GM19035 (cell line): ENCODE data around the gene HIGD1C.
"Not testable (repeated sequence)": the region's sequence is repeated elsewhere in the genome, so short reads cannot be mapped to it uniquely, and the experiment has no call there.

Experiments
- ATAC-seq: cut with Tn5 transposase; IDR thresholded peaks from one replicate; pipeline ENCODE4 v1.9.1; 2021; ENCODE audit not compliant: unreplicated experiment

The HIGD1C gene

DNA sequence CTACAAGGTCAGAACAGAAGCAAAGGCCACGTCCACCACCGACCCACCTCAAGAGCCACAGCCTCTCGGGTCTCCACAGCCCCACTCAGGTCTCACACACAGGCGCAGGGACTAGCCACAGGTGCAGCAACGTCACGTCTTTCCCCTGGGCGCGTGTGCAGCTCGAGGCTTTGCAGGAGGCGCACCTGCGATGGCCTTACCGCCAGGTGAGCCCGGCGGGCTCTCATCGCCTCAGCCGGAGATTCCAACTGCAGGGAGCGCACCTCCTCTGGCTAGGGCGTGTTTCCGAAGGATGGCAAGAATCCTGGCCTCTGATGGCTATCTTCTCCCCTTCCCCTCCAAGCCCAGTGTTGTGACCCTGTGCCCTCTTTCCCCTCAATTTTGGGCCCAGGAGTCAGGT lies at the start of gene HIGD1C:
HIGD1C (plus strand) TSS at position 35 of the 400 bp plus-strand sequence. CDS start 1,455 bp downstream, outside the sequence.
- no peak for ATAC-seq

- ATAC-seq, result not testable (repeated sequence)
Observed at GRCh38 chr12:50908479-50908878, 43.9 kb upstream of the HIGD1C start.

GRCh38 chr12:50912361-50912760 lies 40.0 kb upstream of the HIGD1C start:
- not testable (repeated sequence) for ATAC-seq

DNA sequence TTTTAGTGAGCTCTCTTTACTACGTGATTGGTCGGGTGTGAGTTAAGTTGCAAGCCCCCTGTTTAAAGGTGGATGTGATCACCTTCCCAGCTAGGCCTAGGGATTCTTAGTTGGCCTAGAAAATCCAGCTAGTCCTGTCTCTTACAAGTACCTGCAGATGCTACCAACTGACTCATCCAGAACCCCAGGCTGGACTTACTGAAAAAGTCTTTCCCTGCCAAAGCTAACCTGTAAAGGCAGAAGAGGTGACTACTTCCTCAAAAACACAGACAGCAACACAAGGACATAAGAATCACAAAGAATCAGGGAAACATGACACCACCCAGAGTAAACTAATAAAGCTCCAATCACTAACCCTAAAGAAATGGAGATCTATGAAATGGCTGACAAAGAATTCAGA lies 39.1 kb upstream of the HIGD1C start:
- no peak for ATAC-seq

- ATAC-seq, result no peak
Observed at GRCh38 chr12:50914872-50915484, 37.4 kb upstream of the HIGD1C start.

DNA sequence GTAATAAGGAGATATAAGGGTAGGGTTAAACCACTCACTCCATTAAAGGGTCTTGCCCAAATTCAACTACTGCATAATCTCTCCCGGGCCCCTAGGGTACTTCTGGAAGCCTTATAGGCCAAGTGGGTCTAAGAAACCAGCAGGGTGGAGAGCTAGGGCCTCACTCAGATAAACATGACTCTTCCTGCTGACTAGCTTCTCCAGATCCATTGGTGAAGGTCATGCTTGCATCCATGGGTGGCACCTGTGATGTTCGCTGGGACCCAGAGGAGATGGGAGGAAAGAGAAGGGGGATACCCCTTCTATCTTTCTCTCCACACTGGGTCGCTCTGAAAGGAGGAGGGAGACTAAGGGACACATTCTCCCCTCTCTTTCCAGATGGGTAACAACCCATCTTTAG lies 36.1 kb upstream of the HIGD1C start:
- no peak for ATAC-seq

GRCh38 chr12:50918584-50919316 lies 33.6 kb upstream of the HIGD1C start:
- peak; percentile 62 for ATAC-seq

GRCh38 chr12:50922820-50923219 lies 29.5 kb upstream of the HIGD1C start:
- ATAC-seq, result no peak

GRCh38 chr12:50923361-50924130 lies 28.8 kb upstream of the HIGD1C start:
- ATAC-seq, result no peak

GRCh38 chr12:50924131-50924438 lies 28.3 kb upstream of the HIGD1C start:
- no peak for ATAC-seq

- ATAC-seq, result peak; percentile 88
Observed at GRCh38 chr12:50924439-50925341, 27.7 kb upstream of the HIGD1C start.

GRCh38 chr12:50925342-50925651 lies 27.0 kb upstream of the HIGD1C start:
- no peak for ATAC-seq

- no peak for ATAC-seq
Observed at GRCh38 chr12:50925920-50926319, 26.4 kb upstream of the HIGD1C start.

DNA sequence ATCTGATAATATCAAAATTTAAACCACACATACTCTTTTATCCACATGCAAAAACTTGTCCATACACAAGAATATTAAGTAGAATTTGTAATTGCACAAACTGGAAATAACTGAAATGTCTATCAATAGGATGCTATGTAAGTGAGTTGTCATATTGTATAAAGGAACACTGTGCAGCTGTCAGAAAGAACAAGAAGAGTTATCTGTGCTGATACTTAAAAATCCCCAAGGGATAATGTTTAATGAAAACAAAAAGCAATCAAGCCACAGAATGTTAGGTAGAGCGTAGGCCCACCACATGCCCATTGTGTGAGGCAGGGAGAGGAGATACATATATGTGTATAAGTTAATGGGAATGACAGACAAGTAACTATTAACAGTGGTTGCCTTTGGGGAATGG lies 25.9 kb upstream of the HIGD1C start:
- ATAC-seq, result no peak

GRCh38 chr12:50926932-50927331 lies 25.4 kb upstream of the HIGD1C start:
- ATAC-seq, result not testable (repeated sequence)

GRCh38 chr12:50927356-50927755 lies 25.0 kb upstream of the HIGD1C start:
- ATAC-seq, result no peak

DNA sequence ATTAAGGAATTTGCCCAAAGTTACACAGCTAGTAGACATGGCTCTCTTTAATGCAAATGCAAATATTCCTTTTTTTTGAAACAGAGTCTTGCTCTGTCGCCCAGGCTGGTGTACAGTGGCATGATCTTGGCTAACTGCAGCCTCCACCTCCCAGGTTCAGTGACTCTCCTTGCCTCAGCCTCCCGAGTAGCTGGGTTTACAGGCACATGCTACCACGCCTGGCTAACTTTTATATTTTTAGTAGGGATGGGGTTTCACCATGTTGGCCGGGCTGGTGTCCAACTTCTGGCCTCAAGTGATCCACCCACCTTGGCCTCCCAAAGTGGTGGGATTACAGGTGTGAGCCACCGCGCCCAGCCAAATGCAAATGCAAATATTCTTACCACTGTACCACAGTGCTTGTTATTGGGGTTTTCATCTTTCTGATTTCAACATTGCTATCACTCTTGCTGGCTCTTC lies 24.5 kb upstream of the HIGD1C start:
- ATAC-seq, result no peak

GRCh38 chr12:50928392-50928791 lies 24.0 kb upstream of the HIGD1C start:
- ATAC-seq, result no peak

GRCh38 chr12:50929831-50930230 lies 22.5 kb upstream of the HIGD1C start:
- no peak for ATAC-seq

- ATAC-seq, result not testable (repeated sequence)
Observed at GRCh38 chr12:50930477-50930876, 21.9 kb upstream of the HIGD1C start.

GRCh38 chr12:50932787-50933280 lies 19.5 kb upstream of the HIGD1C start:
- ATAC-seq, result no peak
